ENCODE data around the gene CNTROB. TPM values are rescaled to one million over a fixed set of nuclear protein-coding genes. Genes with fewer than 3 reads are reported as not detected.

CNTROB gene
- total RNA-seq, 4 donors from 2014 or later: 3.6 to 14.3 (median 7.2) TPM

- H3K9me3 ChIP-seq: no peaks in the 10 kb centered on the region
- ATAC-seq: no peak
- H3K27me3 ChIP-seq: no peaks in the 10 kb centered on the region
- H3K4me3 ChIP-seq: no peak overlapping the region
- DNase-seq: no peak
- TF ChIP-seq POLR2A (IDR thresholded peaks at IDR 0.05): no peak
- no peak for TF ChIP-seq CTCF (IDR thresholded peaks at IDR 0.05 in 4 of 5, conservative IDR thresholded peaks at IDR 0.05 in 1 of 5)
- H3K4me1 ChIP-seq: no peaks in the 10 kb centered on the region
- no peak overlapping the region for H3K27ac ChIP-seq
- in situ Hi-C loops (cut with MboI; ENCODE audit: low sequenced_read_pairs in 4 of 4): no loop called here
- peaks cover 0 to 66% of the 10 kb centered on the region in 2 donors for H3K36me3 ChIP-seq
- intact Hi-C loops (cut with DNase I; ENCODE audit: low total_unique reads): no loop called here
Measured at GRCh38 chr17:7940743-7941142, 8.7 kb downstream of the CNTROB start.

- ATAC-seq (no peak), DNase-seq (no peak)
- intact Hi-C loops (cut with DNase I; ENCODE audit: low total_unique reads): no loop called here
- Histone ChIP-seq H3K27me3 (no peaks in the 10 kb centered on the region), H3K36me3 (peaks cover 0 to 70% of the 10 kb centered on the region in 2 donors), H3K9me3 (no peaks in the 10 kb centered on the region), H3K4me1 (no peaks in the 10 kb centered on the region), H3K4me3 (no peak overlapping the region), H3K27ac (no peak overlapping the region)
- in situ Hi-C loops (cut with MboI; ENCODE audit: low sequenced_read_pairs in 4 of 4): no loop called here
- TF ChIP-seq POLR2A (IDR thresholded peaks at IDR 0.05) (no peak), CTCF (IDR thresholded peaks at IDR 0.05 in 4 of 5, conservative IDR thresholded peaks at IDR 0.05 in 1 of 5) (no peak)
Measured at GRCh38 chr17:7943291-7943690, 11.3 kb downstream of the CNTROB start.

- ATAC-seq: no peak
- intact Hi-C loops (cut with DNase I; ENCODE audit: low total_unique reads): no loop called here
- in situ Hi-C loops (cut with MboI; ENCODE audit: low sequenced_read_pairs in 4 of 4): no loop called here
Measured at GRCh38 chr17:7944326-7944725, 12.3 kb downstream of the CNTROB start.

GRCh38 chr17:7945651-7946050 lies 13.6 kb downstream of the CNTROB start:
- no peaks in the 10 kb centered on the region for H3K4me1 ChIP-seq
- in situ Hi-C loops (cut with MboI; ENCODE audit: low sequenced_read_pairs in 4 of 4) (no loop called here), intact Hi-C loops (cut with DNase I; ENCODE audit: low total_unique reads) (no loop called here)
- peaks cover 0 to 73% of the 10 kb centered on the region in 2 donors for H3K36me3 ChIP-seq
- H3K9me3 ChIP-seq: no peaks in the 10 kb centered on the region
- TF ChIP-seq POLR2A (IDR thresholded peaks at IDR 0.05) (no peak), CTCF (IDR thresholded peaks at IDR 0.05 in 4 of 5, conservative IDR thresholded peaks at IDR 0.05 in 1 of 5) (no peak)
- ATAC-seq (no peak), DNase-seq (no peak)
- no peak overlapping the region for H3K27ac ChIP-seq
- no peak overlapping the region for H3K4me3 ChIP-seq
- H3K27me3 ChIP-seq: no peaks in the 10 kb centered on the region

More at GRCh38 chr17:7944326-7944725, 12.3 kb downstream of the CNTROB start:
- no peak for DNase-seq
- Histone ChIP-seq H3K27me3 (no peaks in the 10 kb centered on the region), H3K4me3 (no peak overlapping the region), H3K9me3 (no peaks in the 10 kb centered on the region), H3K4me1 (no peaks in the 10 kb centered on the region), H3K36me3 (peaks cover 0 to 77% of the 10 kb centered on the region in 2 donors), H3K27ac (no peak overlapping the region)
- TF ChIP-seq POLR2A (IDR thresholded peaks at IDR 0.05) (no peak), CTCF (IDR thresholded peaks at IDR 0.05 in 4 of 5, conservative IDR thresholded peaks at IDR 0.05 in 1 of 5) (no peak)

- H3K9me3 ChIP-seq: no peaks in the 10 kb centered on the region
- no peaks in the 10 kb centered on the region for H3K4me1 ChIP-seq
- TF ChIP-seq POLR2A (IDR thresholded peaks at IDR 0.05) (no peak), CTCF (IDR thresholded peaks at IDR 0.05 in 4 of 5, conservative IDR thresholded peaks at IDR 0.05 in 1 of 5) (no peak)
- ATAC-seq (no peak), DNase-seq (no peak)
- H3K4me3 ChIP-seq: no peak overlapping the region
- no peaks in the 10 kb centered on the region for H3K27me3 ChIP-seq
- peaks cover 0 to 68% of the 10 kb centered on the region in 2 donors for H3K36me3 ChIP-seq
- H3K27ac ChIP-seq: no peak overlapping the region
- in situ Hi-C loops (cut with MboI; ENCODE audit: low sequenced_read_pairs in 4 of 4): no loop called here
- intact Hi-C loops (cut with DNase I; ENCODE audit: low total_unique reads): no loop called here
Measured at GRCh38 chr17:7946441-7946840, 14.4 kb downstream of the CNTROB start.
